Stimulated activated CD4-positive, alpha-beta T cell treated with anti-CD3 and anti-CD28 coated beads, Interleukin-12 subunit alpha, Interleukin-12 subunit beta, amount 100 ng/mL, for 4 hours (primary cell): ENCODE measurements around the gene RPLP1.

Experiments
- DNase-seq: peaks from one replicate; pipeline ENCODE4 v3.0.0-alpha.2; 2020

RPLP1 gene

DNA sequence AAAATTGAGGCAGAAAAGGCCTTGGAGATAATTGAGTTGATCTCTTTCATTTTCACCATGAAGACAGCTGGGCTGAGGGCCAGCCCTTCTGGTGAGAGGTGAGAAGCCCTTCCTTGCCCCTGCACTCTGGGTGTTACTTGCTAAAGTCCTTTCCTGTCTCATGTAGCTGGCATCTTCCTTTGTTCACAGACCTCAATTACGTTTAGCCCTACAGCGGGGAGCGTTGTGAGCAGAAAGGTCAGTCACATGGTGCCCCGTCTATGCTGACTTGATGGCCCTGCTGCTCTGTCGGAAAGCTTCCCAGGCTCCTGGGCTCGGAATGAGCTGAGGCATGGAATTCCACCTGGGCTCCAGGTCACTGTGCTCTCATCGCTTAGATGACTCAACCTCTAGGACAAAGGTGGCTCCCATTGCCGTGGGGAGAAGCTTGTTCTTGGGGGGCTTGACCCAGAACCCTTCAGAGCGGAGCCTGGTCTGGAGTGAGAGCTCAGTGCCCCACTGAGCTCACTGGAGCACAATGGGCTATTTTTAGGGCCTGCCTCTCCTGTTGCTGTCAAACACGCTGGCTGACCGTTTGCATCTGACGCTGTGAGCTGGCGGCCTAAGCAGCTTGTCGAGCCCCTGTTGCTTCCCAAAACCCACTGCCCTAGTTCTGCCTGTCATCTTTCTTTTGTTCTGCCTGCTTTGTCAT, 47.0 kb downstream of the RPLP1 start:
- DNase-seq: no peak

DNA sequence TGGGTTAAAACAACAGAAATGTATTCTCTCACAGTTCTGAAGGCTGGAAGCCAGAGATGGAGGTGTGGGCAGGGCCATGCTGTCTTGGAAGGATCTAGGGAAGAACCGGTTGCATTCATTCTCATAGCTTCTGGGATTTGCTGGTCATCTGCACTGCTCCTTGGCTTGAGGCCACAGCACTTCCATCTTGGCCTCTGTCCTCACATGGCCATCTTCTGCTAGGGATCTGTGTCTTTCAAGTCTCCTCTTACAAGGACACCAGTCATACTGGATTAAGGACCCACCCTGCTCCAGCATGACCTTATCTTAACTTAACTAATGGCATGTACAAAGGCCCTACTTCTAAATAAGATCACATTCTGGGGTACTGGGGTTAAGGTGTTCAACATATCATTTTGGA, 47.7 kb downstream of the RPLP1 start:
- DNase-seq: no peak

DNA sequence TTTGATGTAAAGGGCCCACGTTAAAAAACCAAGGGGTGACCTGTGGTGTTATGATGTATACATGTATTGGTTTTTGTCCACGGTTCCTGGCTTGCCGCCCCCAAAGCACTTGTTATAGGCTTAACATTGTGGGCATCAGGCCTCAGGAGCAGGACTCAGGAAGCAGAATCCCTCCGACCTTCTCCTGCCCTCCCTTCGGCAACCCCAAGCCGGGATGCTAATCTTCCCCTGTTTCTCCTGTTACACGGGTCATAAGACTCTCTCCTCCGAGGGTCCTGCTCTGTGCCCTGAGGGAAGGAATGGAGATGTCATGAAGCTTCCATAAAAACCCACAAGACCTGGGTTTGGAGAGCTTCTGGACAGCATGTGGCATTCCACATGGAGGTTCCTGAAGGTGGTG, 48.8 kb downstream of the RPLP1 start:
- DNase-seq: no peak

DNA sequence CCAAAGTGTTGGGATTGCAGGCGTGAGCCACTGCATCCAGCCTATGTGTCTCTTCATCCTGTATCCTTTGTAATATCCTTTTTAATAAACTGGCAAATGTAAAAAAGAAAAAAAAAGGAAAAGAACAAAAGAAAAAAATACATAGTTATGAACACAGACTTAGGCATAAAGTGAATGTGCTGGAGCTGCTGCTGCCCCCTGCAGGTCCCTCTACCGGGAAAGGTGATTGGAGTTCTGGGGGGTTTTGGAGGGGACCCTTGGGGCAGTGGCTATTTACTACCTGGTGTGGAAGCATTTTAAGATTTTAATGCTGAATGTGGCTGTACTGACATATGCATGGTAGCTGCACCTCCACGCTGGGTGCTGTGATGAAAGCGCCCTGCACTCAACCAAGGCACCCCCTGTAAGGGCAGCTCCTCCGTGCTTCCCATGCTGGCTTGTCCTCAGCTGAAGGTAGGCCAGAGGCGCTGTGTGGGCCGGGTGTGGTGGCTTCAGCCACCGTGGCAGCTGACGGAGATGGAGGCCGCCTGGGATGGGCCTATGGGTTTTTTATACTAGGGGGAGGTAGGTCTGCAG, 49.9 kb downstream of the RPLP1 start:
- DNase-seq: no peak

DNA sequence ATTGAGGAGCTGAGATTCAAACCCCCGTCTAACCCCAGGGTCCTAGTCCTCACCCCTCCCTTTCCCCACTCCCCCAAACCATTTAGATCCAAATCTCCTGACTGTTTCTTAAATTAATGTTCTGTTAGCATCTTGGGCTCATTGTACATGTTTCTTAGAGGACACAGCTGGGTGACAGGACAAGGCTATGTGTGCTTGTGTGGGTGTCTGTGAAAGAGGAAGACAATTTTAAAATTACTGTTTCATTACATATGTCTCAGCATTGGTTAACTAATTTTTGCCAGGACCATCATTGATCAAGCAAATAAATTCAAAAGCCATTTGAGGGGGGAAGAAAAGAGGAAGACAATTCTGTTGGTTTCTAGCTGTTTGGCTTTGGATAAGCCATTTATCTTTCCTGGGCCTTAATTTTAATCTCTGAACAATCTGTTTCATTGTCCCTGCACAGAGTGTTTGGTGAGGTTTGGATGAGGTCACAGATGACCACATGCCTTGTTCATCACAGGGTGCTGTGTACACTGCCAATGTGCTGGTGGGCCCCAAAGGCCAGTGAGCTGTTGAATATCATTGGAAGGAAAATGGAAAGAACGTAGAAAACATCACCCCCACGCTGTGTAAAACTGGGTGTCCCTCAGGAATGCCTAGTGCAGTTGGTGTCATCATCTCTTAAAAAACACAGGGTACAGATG, 51.9 kb downstream of the RPLP1 start:
- no peak for DNase-seq
